CD8-positive, alpha-beta memory T cell (primary cell): Measurements from ENCODE around the gene TMEM256. TPM values are rescaled to one million over a fixed set of nuclear protein-coding genes. Genes with fewer than 3 reads are reported as not detected.

Experiments
- CTCF ChIA-PET: fragments of 350-600 bp; sonication (Branson Sonifier 250); formaldehyde crosslinking; loops from one replicate; lab custom pipeline; 2021; ENCODE audit warnings: antibody characterized with exemption; lab: Charles Lee
- POLR2A ChIA-PET: fragments of 350-600 bp; sonication (Branson Sonifier 250); formaldehyde crosslinking; loops from one replicate; lab custom pipeline; 2021; ENCODE audit warnings: antibody characterized with exemption; lab: Charles Lee
- DNase-seq, 5 donors: peaks; one replicate each; pipeline versions ENCODE4 v3.0.0 to v3.0.0-alpha.2; 2020 to 2022; ENCODE audit warnings: mixed read lengths in 1 of 5
- H3K27ac ChIP-seq: one replicate; pipeline ENCODE4 v1.7.0; 2013; ENCODE audit warnings: low read depth, mild to moderate bottlenecking, low read length, moderate library complexity
- H3K27me3 ChIP-seq: 2 replicates; pipeline ENCODE4 v1.7.0; 2013; ENCODE audit warnings: low read length, mild to moderate bottlenecking; ENCODE audit not compliant: insufficient read depth, poor library complexity, severe bottlenecking
- H3K36me3 ChIP-seq: 2 replicates; pipeline ENCODE4 v1.7.0; 2013; ENCODE audit warnings: mild to moderate bottlenecking, low read length, moderate library complexity; ENCODE audit not compliant: insufficient read depth
- H3K4me1 ChIP-seq: 2 replicates; pipeline ENCODE4 v1.7.0; 2013; ENCODE audit warnings: mild to moderate bottlenecking, low read length, moderate library complexity; ENCODE audit not compliant: insufficient read depth
- H3K4me3 ChIP-seq: 2 replicates; pipeline ENCODE4 v1.7.0; 2013; ENCODE audit warnings: mild to moderate bottlenecking, low read length
- H3K9me3 ChIP-seq: 2 replicates; pipeline ENCODE4 v1.7.0; 2013; ENCODE audit warnings: mild to moderate bottlenecking, low read length
- H3K27ac Mint-ChIP-seq, 8 donors: one replicate each; pipeline ENCODE4 v1.8.0; 2020 to 2021; ENCODE audit warnings: mixed read lengths in 8 of 8, mild to moderate bottlenecking in 6 of 8, inconsistent platforms in 3 of 8, moderate library complexity in 3 of 8
- H3K27me3 Mint-ChIP-seq, 2 donors: one replicate each; pipeline ENCODE4 v1.8.0; 2020 to 2021; ENCODE audit warnings: mixed read lengths in 2 of 2, mild to moderate bottlenecking in 1 of 2, moderate library complexity in 1 of 2
- H3K36me3 Mint-ChIP-seq, 3 donors: one replicate each; pipeline ENCODE4 v1.8.0; 2020 to 2021; ENCODE audit warnings: mixed read lengths in 3 of 3, inconsistent platforms in 1 of 3, mild to moderate bottlenecking in 1 of 3
- H3K4me1 Mint-ChIP-seq, 3 donors: one replicate each; pipeline ENCODE4 v1.8.0; 2020 to 2021; ENCODE audit warnings: mixed read lengths in 3 of 3, inconsistent platforms in 1 of 3, mild to moderate bottlenecking in 1 of 3
- H3K4me3 Mint-ChIP-seq, 7 donors: one replicate each; pipeline ENCODE4 v1.8.0; 2020 to 2021; ENCODE audit warnings: mixed read lengths in 7 of 7, mild to moderate bottlenecking in 6 of 7, moderate library complexity in 4 of 7, inconsistent platforms in 2 of 7
- H3K9me3 Mint-ChIP-seq, 5 donors: one replicate each; pipeline ENCODE4 v1.8.0; 2020 to 2022; ENCODE audit warnings: mixed read lengths in 5 of 5, mild to moderate bottlenecking in 3 of 5, moderate library complexity in 2 of 5, inconsistent platforms in 1 of 5
- polyA plus RNA-seq: library from polyadenylated mRNA; unstranded; fragments of 300-500 nt; fragmentation: Illumina TruSeq; gene quantifications from one replicate; pipeline ENCODE4 v1.2.3, GENCODE V29; 2021
- total RNA-seq, 2 experiments: library from RNA; stranded (reverse); gene quantifications; one replicate each; pipeline ENCODE4 v1.2.3, GENCODE V29; 2021

The TMEM256 gene
- total and polyA plus RNA-seq, 3 experiments from 2014 or later: 45.4 to 62.4 (median 51.4) TPM

DNA sequence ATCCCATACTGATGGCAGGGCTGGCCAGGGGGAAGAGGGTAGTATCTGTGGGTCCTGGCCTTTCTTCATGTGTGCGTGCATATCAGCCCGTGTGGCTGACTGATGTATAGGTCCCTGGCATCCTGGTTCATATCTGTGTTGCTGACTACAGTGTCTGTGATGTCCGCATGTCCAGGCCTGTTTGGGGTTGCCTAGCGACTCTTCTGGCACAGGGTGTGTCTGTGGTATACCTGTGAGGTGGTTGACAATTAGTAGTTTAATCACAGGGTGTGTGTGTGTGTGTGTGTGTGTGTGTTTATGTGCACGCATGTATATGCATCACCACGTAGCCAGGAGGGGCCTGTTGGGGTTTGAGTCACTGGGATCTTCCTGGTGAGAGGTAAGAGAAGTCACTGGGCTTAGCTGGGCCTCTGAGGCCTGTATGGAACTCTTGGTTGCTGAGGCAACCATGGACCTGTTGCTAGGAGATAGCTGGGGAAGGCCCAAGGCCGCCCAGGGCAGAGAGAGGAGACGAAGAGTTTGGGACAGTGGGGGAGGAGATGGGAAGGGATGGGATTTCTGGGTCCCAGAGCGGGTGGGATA is 49.5 kb downstream of the TMEM256 start:
- Histone ChIP-seq H3K9me3 (no peaks in the 10 kb centered on the region), H3K4me3 (no peak overlapping the region), H3K36me3 (no peaks in the 10 kb centered on the region), H3K4me1 (peaks cover 30% of the 10 kb centered on the region), H3K27ac (no peak overlapping the region), H3K27me3 (no peaks in the 10 kb centered on the region)
- peaks cover 29 to 52% (median 34%) of the 10 kb centered on the region in 3 donors for H3K4me1 Mint-ChIP-seq
- peak overlapping the region in 2 of 7 donors; percentile 36 to 43 for H3K4me3 Mint-ChIP-seq
- H3K27ac Mint-ChIP-seq: peak overlapping the region in 7 of 8 donors; percentile 1 to 92 (median 70)
- ChIA-PET CTCF (interaction anchor here (0.9 to 5.5 kb wide), 9 partner anchors 9 to 230 kb away, joined by 3 to 78 read pairs (median 14); partner anchors contain the start of genes ACAP1, MPDU1, NEURL4 and SENP3), POLR2A (interaction anchor here (1.7 to 2.3 kb wide), 2 partner anchors 30 to 207 kb away, joined by 4 to 8 read pairs; partner anchors contain the start of gene SENP3)
- DNase-seq: no peak
- peaks cover 0 to 1% of the 10 kb centered on the region in 2 donors for H3K27me3 Mint-ChIP-seq
- peaks cover 0 to 9% (median 0%) of the 10 kb centered on the region in 3 donors for H3K36me3 Mint-ChIP-seq
- H3K9me3 Mint-ChIP-seq: no peaks in the 10 kb centered on the region

Other genes starting within 250 kb of the TMEM256 start
Only the 30 nearest of the 39 such genes appear.
- gene DVL2, start 169.6 kb downstream of the TMEM256 start, total RNA-seq: 10 to 100 TPM; 61.8 to 65.5 TPM
- gene DVL2, start 169.6 kb downstream of the TMEM256 start, polyA plus RNA-seq: 24.0 TPM
- 10 to 100 TPM; 48.0 to 51.9 TPM for gene PHF23, start 164.6 kb downstream of the TMEM256 start, total RNA-seq
- 25.8 TPM for gene PHF23, start 164.6 kb downstream of the TMEM256 start, polyA plus RNA-seq
- 100 to 1,000 TPM; 156 to 165 TPM for gene GABARAP, start 161.6 kb downstream of the TMEM256 start, total RNA-seq
- 914 TPM for gene GABARAP, start 161.6 kb downstream of the TMEM256 start, polyA plus RNA-seq
- 100 to 1,000 TPM; 224 to 240 TPM for gene CTDNEP1, start 152.4 kb downstream of the TMEM256 start, total RNA-seq
- gene CTDNEP1, start 152.4 kb downstream of the TMEM256 start, polyA plus RNA-seq: 57.1 TPM
- 100 to 1,000 TPM; 106 to 111 TPM for gene ELP5, start 151.9 kb downstream of the TMEM256 start, total RNA-seq
- 84.8 TPM for gene ELP5, start 151.9 kb downstream of the TMEM256 start, polyA plus RNA-seq
- gene CLDN7, start 141.6 kb downstream of the TMEM256 start, total RNA-seq: 1 to 10 TPM in 1 of 2 experiments, under 1 TPM in 1; 0.63 to 1.1 TPM
- gene CLDN7, start 141.6 kb downstream of the TMEM256 start, polyA plus RNA-seq: 2.1 TPM
- gene SLC2A4, start 122.4 kb downstream of the TMEM256 start, total RNA-seq: under 1 TPM; 0.18 to 0.24 TPM
- gene SLC2A4, start 122.4 kb downstream of the TMEM256 start, polyA plus RNA-seq: not detected
- gene YBX2, start 109.5 kb downstream of the TMEM256 start, total RNA-seq: under 1 TPM; 0.07 to 0.26 TPM
- gene YBX2, start 109.5 kb downstream of the TMEM256 start, polyA plus RNA-seq: not detected
- 1,000 to 10,000 TPM; 1,533 to 1,595 TPM for gene EIF5A, start 96.5 kb downstream of the TMEM256 start, total RNA-seq
- 230 TPM for gene EIF5A, start 96.5 kb downstream of the TMEM256 start, polyA plus RNA-seq
- 10 to 100 TPM; 81.1 to 85.2 TPM for gene GPS2, start 88.7 kb downstream of the TMEM256 start, total RNA-seq
- gene GPS2, start 88.7 kb downstream of the TMEM256 start, polyA plus RNA-seq: 116 TPM
- 10 to 100 TPM; 60.1 to 60.7 TPM for gene NEURL4, start 74.8 kb downstream of the TMEM256 start, total RNA-seq
- gene NEURL4, start 74.8 kb downstream of the TMEM256 start, polyA plus RNA-seq: 2.7 TPM
- 100 to 1,000 TPM; 216 to 225 TPM for gene ACAP1, start 67.6 kb downstream of the TMEM256 start, total RNA-seq
- gene ACAP1, start 67.6 kb downstream of the TMEM256 start, polyA plus RNA-seq: 274 TPM
- 1 to 10 TPM; 4.6 to 5.1 TPM for gene KCTD11, start 51.9 kb downstream of the TMEM256 start, total RNA-seq
- gene KCTD11, start 51.9 kb downstream of the TMEM256 start, polyA plus RNA-seq: 1.9 TPM
- gene TMEM95, start 48.9 kb downstream of the TMEM256 start, total RNA-seq: not detected
- gene TMEM95, start 48.9 kb downstream of the TMEM256 start, polyA plus RNA-seq: not detected
- gene TNK1, start 23.0 kb downstream of the TMEM256 start, total RNA-seq: 1 to 10 TPM; 4.4 to 5.8 TPM
- gene TNK1, start 23.0 kb downstream of the TMEM256 start, polyA plus RNA-seq: 3.1 TPM
- gene PLSCR3, start 9.6 kb downstream of the TMEM256 start, total RNA-seq: 10 to 100 TPM; 79.1 to 81.6 TPM
- 152 TPM for gene PLSCR3, start 9.6 kb downstream of the TMEM256 start, polyA plus RNA-seq
- gene NLGN2, start 3.7 kb upstream of the TMEM256 start, total RNA-seq: 1 to 10 TPM; 5.6 to 6.6 TPM
- gene NLGN2, start 3.7 kb upstream of the TMEM256 start, polyA plus RNA-seq: 0.06 TPM
- gene SPEM1, start 16.2 kb upstream of the TMEM256 start, total RNA-seq: not detected
- gene SPEM1, start 16.2 kb upstream of the TMEM256 start, polyA plus RNA-seq: not detected
- not detected for gene SPEM2, start 21.5 kb upstream of the TMEM256 start, total RNA-seq
- not detected for gene SPEM2, start 21.5 kb upstream of the TMEM256 start, polyA plus RNA-seq
- not detected for gene SPEM3, start 24.8 kb upstream of the TMEM256 start, total RNA-seq
- not detected for gene SPEM3, start 24.8 kb upstream of the TMEM256 start, polyA plus RNA-seq
- 10 to 100 TPM; 11.1 to 11.9 TPM for gene TMEM102, start 31.3 kb upstream of the TMEM256 start, total RNA-seq
- gene TMEM102, start 31.3 kb upstream of the TMEM256 start, polyA plus RNA-seq: 23.3 TPM
- 1 to 10 TPM in 1 of 2 experiments, under 1 TPM in 1; 0.85 to 1.1 TPM for gene FGF11, start 35.4 kb upstream of the TMEM256 start, total RNA-seq
- 0.12 TPM for gene FGF11, start 35.4 kb upstream of the TMEM256 start, polyA plus RNA-seq
- gene CHRNB1, start 41.0 kb upstream of the TMEM256 start, total RNA-seq: 1 to 10 TPM; 6.0 to 6.3 TPM
- 24.7 TPM for gene CHRNB1, start 41.0 kb upstream of the TMEM256 start, polyA plus RNA-seq
- gene ZBTB4, start 75.5 kb upstream of the TMEM256 start, total RNA-seq: 10 to 100 TPM; 22.8 to 23.1 TPM
- gene ZBTB4, start 75.5 kb upstream of the TMEM256 start, polyA plus RNA-seq: 24.1 TPM
- not detected for gene SLC35G6, start 77.3 kb upstream of the TMEM256 start, total RNA-seq
- gene SLC35G6, start 77.3 kb upstream of the TMEM256 start, polyA plus RNA-seq: 0.12 TPM
- gene POLR2A, start 80.3 kb upstream of the TMEM256 start, total RNA-seq: 100 to 1,000 TPM; 190 to 192 TPM
- 69.6 TPM for gene POLR2A, start 80.3 kb upstream of the TMEM256 start, polyA plus RNA-seq
- 10 to 100 TPM; 18.6 to 22.5 TPM for gene TNFSF12, start 145.0 kb upstream of the TMEM256 start, total RNA-seq
- 60.8 TPM for gene TNFSF12, start 145.0 kb upstream of the TMEM256 start, polyA plus RNA-seq
- 1 to 10 TPM in 1 of 2 experiments, under 1 TPM in 1; 0.80 to 1.6 TPM for gene TNFSF13, start 154.7 kb upstream of the TMEM256 start, total RNA-seq
- gene TNFSF13, start 154.7 kb upstream of the TMEM256 start, polyA plus RNA-seq: not detected
- gene SENP3, start 157.8 kb upstream of the TMEM256 start, total RNA-seq: 100 to 1,000 TPM; 111 to 121 TPM
- 12.0 TPM for gene SENP3, start 157.8 kb upstream of the TMEM256 start, polyA plus RNA-seq
- gene CD68, start 175.5 kb upstream of the TMEM256 start, total RNA-seq: 10 to 100 TPM; 11.1 to 12.7 TPM
- gene CD68, start 175.5 kb upstream of the TMEM256 start, polyA plus RNA-seq: 1.2 TPM